ENCODE results near the gene CST9.

DNA sequence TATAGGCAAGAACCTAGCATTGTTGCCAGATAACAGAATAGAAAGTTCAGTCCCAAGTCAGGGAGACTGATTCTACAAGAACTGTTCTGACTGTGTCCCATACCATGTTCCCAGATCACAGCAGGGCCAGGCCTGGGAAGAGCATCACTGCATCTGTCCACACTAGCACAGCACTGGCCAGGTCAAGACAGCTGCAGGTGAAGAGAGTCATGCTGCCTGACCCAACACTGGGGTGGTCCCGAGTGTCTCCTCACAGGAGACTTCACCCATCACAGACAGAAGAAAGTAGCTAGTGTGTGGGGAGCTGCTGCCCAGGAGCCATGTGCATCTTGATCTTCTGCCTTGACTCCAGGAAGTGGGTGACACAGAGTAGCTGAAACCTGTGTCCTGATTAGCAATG lies 36.1 kb downstream of the CST9 start:
- TF ChIP-seq MAX (IDR thresholded peaks at IDR 0.05; ENCODE audit: low read depth, low read length) (no peak), ESRRA (IDR thresholded peaks at IDR 0.05; ENCODE audit: low read length) (no peak), POLR2A (IDR thresholded peaks at IDR 0.05; ENCODE audit: low read depth, low read length) (no peak), SIN3A (IDR thresholded peaks at IDR 0.05; ENCODE audit: low read depth, low read length) (no peak), ELK1 (IDR thresholded peaks at IDR 0.05; ENCODE audit: low read depth, low read length) (no peak)
